HEK293T (cell line): ENCODE results near the gene ERBB4.

Experiments used
- CTCF ChIA-PET: fragments of 350-600 bp; formaldehyde crosslinking; extraction: SDS; loops from one replicate; lab custom pipeline; 2021; ENCODE audit warnings: antibody characterized with exemption, inconsistent platforms; lab: Yijun Ruan, JAX
- POLR2A ChIA-PET: fragments of 350-600 bp; formaldehyde crosslinking; extraction: SDS; loops from one replicate; lab custom pipeline; 2020; ENCODE audit warnings: antibody characterized with exemption, inconsistent platforms; lab: Yijun Ruan, JAX
- DNase-seq: peaks from one replicate; pipeline ENCODE4 v3.0.0; 2012; ENCODE audit warnings: mixed read lengths; ENCODE audit errors: extremely low spot score
- ARNT ChIP-seq: fragments of 450-650 bp; IDR thresholded peaks from 2 replicates; pipeline ENCODE4 v1.6.1; 2017; ENCODE audit warnings: mild to moderate bottlenecking
- BHLHE40 ChIP-seq: fragments of 450-650 bp; IDR thresholded peaks from 2 replicates; pipeline ENCODE4 v1.6.1; 2016; ENCODE audit warnings: mild to moderate bottlenecking, moderate library complexity, borderline replicate concordance
- CTBP1 ChIP-seq: fragments of 450-650 bp; IDR thresholded peaks from 2 replicates; pipeline ENCODE4 v1.6.1; 2016; ENCODE audit warnings: borderline replicate concordance
- ELF4 ChIP-seq: fragments of 450-650 bp; IDR thresholded peaks from 2 replicates; pipeline ENCODE4 v1.6.1; 2017; ENCODE audit warnings: antibody characterized with exemption
- FOXA1 ChIP-seq: fragments of 450-650 bp; IDR thresholded peaks from 2 replicates; pipeline ENCODE4 v1.6.1; 2016; ENCODE audit warnings: mild to moderate bottlenecking
- FOXK2 ChIP-seq: fragments of 450-650 bp; IDR thresholded peaks from 2 replicates; pipeline ENCODE4 v1.6.1; 2016; ENCODE audit warnings: mild to moderate bottlenecking
- FOXM1 ChIP-seq: fragments of 450-650 bp; IDR thresholded peaks from 2 replicates; pipeline ENCODE4 v1.6.1; 2017; ENCODE audit warnings: mild to moderate bottlenecking, borderline replicate concordance
- HDGF ChIP-seq: fragments of 450-650 bp; IDR thresholded peaks from 2 replicates; pipeline ENCODE4 v1.6.1; 2017; ENCODE audit warnings: antibody characterized with exemption, borderline replicate concordance
- L3MBTL2 ChIP-seq: fragments of 450-650 bp; conservative IDR thresholded peaks from 2 replicates; pipeline ENCODE4 v1.6.1; 2016; ENCODE audit warnings: mild to moderate bottlenecking
- LEF1 ChIP-seq: fragments of 450-650 bp; IDR thresholded peaks from 2 replicates; pipeline ENCODE4 v1.6.1; 2017; ENCODE audit warnings: mild to moderate bottlenecking, borderline replicate concordance
- NFRKB ChIP-seq: fragments of 450-650 bp; IDR thresholded peaks from 2 replicates; pipeline ENCODE4 v1.6.1; 2016; ENCODE audit warnings: mild to moderate bottlenecking, moderate library complexity
- PKNOX1 ChIP-seq: fragments of 450-650 bp; IDR thresholded peaks from 2 replicates; pipeline ENCODE4 v1.6.1; 2016
- SP1 ChIP-seq: fragments of 450-650 bp; IDR thresholded peaks from 2 replicates; pipeline ENCODE4 v1.6.1; 2017
- SUZ12 ChIP-seq: fragments of 450-650 bp; IDR thresholded peaks from 2 replicates; pipeline ENCODE4 v1.6.1; 2016; ENCODE audit warnings: mild to moderate bottlenecking
- TARDBP ChIP-seq: fragments of 450-650 bp; IDR thresholded peaks from 2 replicates; pipeline ENCODE4 v1.6.1; 2016
- ZNF384 ChIP-seq: fragments of 450-650 bp; IDR thresholded peaks from 2 replicates; pipeline ENCODE4 v1.6.1; 2016

ERBB4 gene

GRCh38 chr2:211755187-211755586 lies 783.4 kb downstream of the ERBB4 start:
- POLR2A ChIA-PET = no interaction called here
- CTCF ChIA-PET = no interaction called here
- TF ChIP-seq L3MBTL2 (no peak), ZNF384 (no peak), LEF1 (no peak), PKNOX1 (no peak), TARDBP (no peak), BHLHE40 (no peak), FOXK2 (no peak), ELF4 (no peak), SP1 (no peak), ARNT (no peak), NFRKB (no peak), FOXM1 (no peak), CTBP1 (no peak), SUZ12 (no peak)
- no peak for DNase-seq

GRCh38 chr2:211751848-211752247 lies 786.8 kb downstream of the ERBB4 start:
- TF ChIP-seq PKNOX1 (no peak), SP1 (no peak), SUZ12 (no peak), NFRKB (no peak), ARNT (no peak), TARDBP (no peak), FOXM1 (no peak), CTBP1 (no peak), LEF1 (no peak), HDGF (no peak), FOXA1 (no peak), ZNF384 (no peak), FOXK2 (no peak), ELF4 (no peak), BHLHE40 (no peak), L3MBTL2 (no peak)
- POLR2A ChIA-PET = no interaction called here
- CTCF ChIA-PET = no interaction called here
- DNase-seq = no peak

GRCh38 chr2:211748339-211748738 lies 790.3 kb downstream of the ERBB4 start:
- CTCF ChIA-PET = no interaction called here
- DNase-seq = no peak
- POLR2A ChIA-PET = no interaction called here
- TF ChIP-seq FOXK2 (no peak), ARNT (no peak), CTBP1 (no peak), ZNF384 (no peak), PKNOX1 (no peak), TARDBP (no peak), HDGF (no peak), NFRKB (no peak), FOXM1 (no peak), LEF1 (no peak), BHLHE40 (no peak), L3MBTL2 (no peak), SUZ12 (no peak), ELF4 (no peak), FOXA1 (no peak), SP1 (no peak)

- TF ChIP-seq ELF4 = no peak
- TF ChIP-seq FOXA1 = no peak
- no peak for TF ChIP-seq PKNOX1
- no peak for TF ChIP-seq TARDBP
- no peak for TF ChIP-seq FOXM1
- TF ChIP-seq LEF1 = no peak
- TF ChIP-seq BHLHE40 = no peak
- no peak for TF ChIP-seq SP1
- no peak for TF ChIP-seq L3MBTL2
- TF ChIP-seq NFRKB = no peak
- no peak for TF ChIP-seq ARNT
- TF ChIP-seq CTBP1 = no peak
- TF ChIP-seq SUZ12 = no peak
- TF ChIP-seq HDGF = no peak
- ChIA-PET CTCF (interaction anchor here (0.6 to 1.1 kb wide), 5 partner anchors 11 to 820 kb away, joined by 3 read pairs; no protein-coding TSS in a partner anchor), POLR2A (no interaction called here)
- DNase-seq = peak; percentile 60
These were observed 793.1 kb downstream of the ERBB4 start for GRCh38 chr2:211745295-211746097.

- POLR2A ChIA-PET = no interaction called here
- DNase-seq = no peak
- no peak for TF ChIP-seq FOXM1
- no peak for TF ChIP-seq BHLHE40
- no peak for TF ChIP-seq NFRKB
- no peak for TF ChIP-seq CTBP1
- no peak for TF ChIP-seq ZNF384
- TF ChIP-seq TARDBP = no peak
- TF ChIP-seq HDGF = no peak
- no peak for TF ChIP-seq ARNT
- TF ChIP-seq L3MBTL2 = no peak
- TF ChIP-seq FOXK2 = no peak
- no peak for TF ChIP-seq SUZ12
- no peak for TF ChIP-seq SP1
- no peak for TF ChIP-seq PKNOX1
- TF ChIP-seq ELF4 = no peak
- no peak for TF ChIP-seq LEF1
- TF ChIP-seq FOXA1 = no peak
- CTCF ChIA-PET = interaction anchor here (0.8 to 1.1 kb wide), 2 partner anchors 784 to 821 kb away, joined by 3 read pairs; no protein-coding TSS in a partner anchor
These were observed 794.2 kb downstream of the ERBB4 start for GRCh38 chr2:211744379-211744778.
